ENCODE results near the gene MLANA. TPM values are rescaled to one million over a fixed set of nuclear protein-coding genes. Genes with fewer than 3 reads are reported as not detected.

MLANA gene
- total and polyA plus RNA-seq, 4 donors, result 0.05 to 0.29 (median 0.16) TPM

- H3K4me1 ChIP-seq (ENCODE audit: control insufficient read depth in 4 of 4, insufficient read depth in 4 of 4, low read length in 3 of 4), result peaks cover 2 to 12% (median 9%) of the 10 kb centered on the region in 4 donors
- DNase-seq (ENCODE audit: low spot score), result no peak
- H3K9me3 ChIP-seq (ENCODE audit: control insufficient read depth in 4 of 4, low read length in 3 of 4), result no peaks in the 10 kb centered on the region
- H3K9ac ChIP-seq (ENCODE audit: low read depth in 1 of 2, low read length in 2 of 2), result no peak overlapping the region
- peaks cover 0 to 3% (median 0%) of the 10 kb centered on the region in 4 donors for H3K36me3 ChIP-seq (ENCODE audit: control insufficient read depth in 4 of 4, insufficient read depth in 3 of 4, low read depth in 1 of 4, low read length in 3 of 4)
- TF ChIP-seq RAD21 (IDR thresholded peaks at IDR 0.05) (no peak), EGR1 (IDR thresholded peaks at IDR 0.05; ENCODE audit: low read depth in 2 of 2) (no peak), HNF4G (IDR thresholded peaks at IDR 0.05) (no peak), MAX (IDR thresholded peaks at IDR 0.05) (no peak), NR2F2 (IDR thresholded peaks at IDR 0.05) (no peak), YY1 (IDR thresholded peaks at IDR 0.05) (no peak), ATF3 (IDR thresholded peaks at IDR 0.05) (no peak), GABPA (IDR thresholded peaks at IDR 0.05 in 1 of 2, conservative IDR thresholded peaks at IDR 0.05 in 1 of 2) (no peak), SP1 (IDR thresholded peaks at IDR 0.05) (no peak)
- no peaks in the 10 kb centered on the region for H3K27me3 ChIP-seq (ENCODE audit: control insufficient read depth in 4 of 4, insufficient read depth in 4 of 4, low read length in 3 of 4)
- 92% methylated on average over 3 of the region's 3 CpGs for WGBS
- no peak overlapping the region for H3K4me3 ChIP-seq (ENCODE audit: low read depth in 1 of 3, low read length in 3 of 3)
- H3K27ac ChIP-seq (ENCODE audit: low read depth in 1 of 2, low read length in 2 of 2), result no peak overlapping the region
Measured at GRCh38 chr9:5866685-5867084, 24.0 kb upstream of the MLANA start.

- H3K27me3 ChIP-seq (ENCODE audit: control insufficient read depth in 4 of 4, insufficient read depth in 4 of 4, low read length in 3 of 4), result no peaks in the 10 kb centered on the region
- H3K27ac ChIP-seq (ENCODE audit: low read depth in 1 of 2, low read length in 2 of 2), result no peak overlapping the region
- peaks cover 0 to 4% (median 2%) of the 10 kb centered on the region in 4 donors for H3K4me1 ChIP-seq (ENCODE audit: control insufficient read depth in 4 of 4, insufficient read depth in 4 of 4, low read length in 3 of 4)
- H3K36me3 ChIP-seq (ENCODE audit: control insufficient read depth in 4 of 4, insufficient read depth in 3 of 4, low read depth in 1 of 4, low read length in 3 of 4), result peaks cover 0 to 3% (median 0%) of the 10 kb centered on the region in 4 donors
- TF ChIP-seq ZBTB33 (IDR thresholded peaks at IDR 0.05) (no peak), RAD21 (IDR thresholded peaks at IDR 0.05) (no peak), EGR1 (IDR thresholded peaks at IDR 0.05; ENCODE audit: low read depth in 2 of 2) (no peak), NR2F2 (IDR thresholded peaks at IDR 0.05) (no peak), GABPA (IDR thresholded peaks at IDR 0.05 in 1 of 2, conservative IDR thresholded peaks at IDR 0.05 in 1 of 2) (no peak), TAF1 (conservative IDR thresholded peaks at IDR 0.05) (no peak), YY1 (IDR thresholded peaks at IDR 0.05) (no peak), MAX (IDR thresholded peaks at IDR 0.05) (no peak), REST (IDR thresholded peaks at IDR 0.05) (no peak), SP1 (IDR thresholded peaks at IDR 0.05) (no peak), RXRA (IDR thresholded peaks at IDR 0.05) (no peak), HNF4A (conservative IDR thresholded peaks at IDR 0.05) (no peak), CTCF (IDR thresholded peaks at IDR 0.05; ENCODE audit: low read depth, low read length, missing input control) (no peak), ATF3 (IDR thresholded peaks at IDR 0.05) (no peak), FOXA1 (IDR thresholded peaks at IDR 0.05) (no peak), HNF4G (IDR thresholded peaks at IDR 0.05) (no peak)
- H3K9me3 ChIP-seq (ENCODE audit: control insufficient read depth in 4 of 4, low read length in 3 of 4), result no peaks in the 10 kb centered on the region
- no peak for DNase-seq (ENCODE audit: low spot score)
- 92% methylated on average over 9 of the region's 9 CpGs for WGBS
- H3K4me3 ChIP-seq (ENCODE audit: low read depth in 1 of 3, low read length in 3 of 3), result no peak overlapping the region
- H3K9ac ChIP-seq (ENCODE audit: low read depth in 1 of 2, low read length in 2 of 2), result no peak overlapping the region
Measured at GRCh38 chr9:5868235-5868634, 22.5 kb upstream of the MLANA start.

Data from liver (tissue), 9 donors.